BE2C (cell line): ENCODE results near the gene NUFIP1. TPM values are rescaled to one million over a fixed set of nuclear protein-coding genes. Genes with fewer than 3 reads are reported as not detected.
"Not testable (repeated sequence)": the region's sequence is repeated elsewhere in the genome, so short reads cannot be mapped to it uniquely, and the experiment has no call there.

ENCODE experiments used
- DNase-seq: peaks from one replicate; pipeline ENCODE4 v3.0.0-alpha.2; 2020
- H3K27me3 ChIP-seq: fragments of 250-450 bp; sonication (Bioruptor Pico); 2 replicates; pipeline ENCODE4 v1.5.1; 2020; ENCODE audit warnings: mild to moderate bottlenecking
- H3K36me3 ChIP-seq: fragments of 250-450 bp; sonication (Bioruptor Pico); 2 replicates; pipeline ENCODE4 v1.5.1; 2020; ENCODE audit warnings: mild to moderate bottlenecking
- H3K4me1 ChIP-seq: fragments of 250-450 bp; sonication (Bioruptor Pico); 2 replicates; pipeline ENCODE4 v1.5.1; 2020
- H3K4me3 ChIP-seq: 2 replicates; pipeline ENCODE4 v1.5.1; 2011; ENCODE audit warnings: low read depth, low read length
- H3K9me3 ChIP-seq: fragments of 250-450 bp; sonication (Bioruptor Pico); 2 replicates; pipeline ENCODE4 v1.5.1; 2020
- polyA plus RNA-seq: library from polyadenylated mRNA; unstranded; fragments of >200 nt; gene quantifications from one replicate; pipeline ENCODE4 v1.2.1, GENCODE V29; 2012; ENCODE audit warnings: low read depth, missing spikeins; ENCODE audit not compliant: insufficient read length, insufficient read depth
- TF ChIP-seq, protein P1 (sequence below): IDR thresholded peaks from 2 replicates; pipeline ENCODE4 v1.5.1; 2012; ENCODE audit warnings: mild to moderate bottlenecking, low read depth, low read length

The NUFIP1 gene
- polyA plus RNA-seq = 10.1 TPM

DNA sequence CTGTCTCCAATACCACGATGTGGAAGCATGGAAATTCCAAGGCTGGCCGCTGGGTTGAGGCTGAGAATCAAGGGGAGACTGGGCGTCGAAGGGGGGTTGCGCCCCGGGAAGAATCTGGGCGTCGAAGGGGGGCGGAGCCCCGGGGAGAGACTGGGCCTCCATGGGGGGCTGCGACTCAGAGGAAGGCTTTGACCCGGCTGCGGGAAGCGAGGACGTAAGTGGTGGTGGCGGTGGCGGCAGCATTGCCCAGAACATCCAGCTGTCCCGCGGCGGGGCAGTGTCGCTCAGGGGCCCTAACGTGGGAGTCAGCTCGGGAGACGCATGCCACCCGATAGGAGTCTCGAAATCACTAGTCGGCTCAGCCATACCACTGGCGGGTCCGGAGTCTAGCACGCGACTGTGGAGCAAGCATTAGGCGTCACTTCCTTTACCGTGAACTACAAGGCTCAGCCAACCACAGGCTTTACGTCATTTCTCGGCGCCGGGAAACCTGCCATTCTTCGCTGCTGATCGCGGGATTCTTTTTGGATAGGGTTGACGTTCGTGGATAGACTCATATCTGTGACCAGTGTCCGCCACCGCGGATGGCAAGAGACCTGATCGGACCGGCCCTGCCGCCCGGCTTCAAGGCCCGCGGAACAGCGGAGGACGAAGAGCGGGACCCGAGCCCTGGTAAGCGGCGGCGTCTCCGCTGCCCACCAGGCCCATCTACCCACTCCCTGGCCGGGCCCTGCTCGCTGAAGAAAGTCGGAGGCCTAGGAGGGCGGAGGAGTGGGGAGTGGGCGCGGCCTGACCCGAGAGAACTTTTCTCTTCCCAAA is at the start of gene NUFIP1, which contains the start of gene GPALPP1:
NUFIP1 (minus strand) TSS at position 401 of the 819 bp plus-strand sequence; CDS start at position 366, 35 bp downstream.
GPALPP1 (plus strand) TSS at position 468 of the 819 bp plus-strand sequence; CDS start at position 585, 117 bp downstream.
- no peaks in the 10 kb centered on the region for H3K9me3 ChIP-seq
- H3K36me3 ChIP-seq = peaks cover 11% of the 10 kb centered on the region
- peak; percentile 92 for DNase-seq
- H3K27me3 ChIP-seq = no peaks in the 10 kb centered on the region
- TF ChIP-seq, protein P1, sequence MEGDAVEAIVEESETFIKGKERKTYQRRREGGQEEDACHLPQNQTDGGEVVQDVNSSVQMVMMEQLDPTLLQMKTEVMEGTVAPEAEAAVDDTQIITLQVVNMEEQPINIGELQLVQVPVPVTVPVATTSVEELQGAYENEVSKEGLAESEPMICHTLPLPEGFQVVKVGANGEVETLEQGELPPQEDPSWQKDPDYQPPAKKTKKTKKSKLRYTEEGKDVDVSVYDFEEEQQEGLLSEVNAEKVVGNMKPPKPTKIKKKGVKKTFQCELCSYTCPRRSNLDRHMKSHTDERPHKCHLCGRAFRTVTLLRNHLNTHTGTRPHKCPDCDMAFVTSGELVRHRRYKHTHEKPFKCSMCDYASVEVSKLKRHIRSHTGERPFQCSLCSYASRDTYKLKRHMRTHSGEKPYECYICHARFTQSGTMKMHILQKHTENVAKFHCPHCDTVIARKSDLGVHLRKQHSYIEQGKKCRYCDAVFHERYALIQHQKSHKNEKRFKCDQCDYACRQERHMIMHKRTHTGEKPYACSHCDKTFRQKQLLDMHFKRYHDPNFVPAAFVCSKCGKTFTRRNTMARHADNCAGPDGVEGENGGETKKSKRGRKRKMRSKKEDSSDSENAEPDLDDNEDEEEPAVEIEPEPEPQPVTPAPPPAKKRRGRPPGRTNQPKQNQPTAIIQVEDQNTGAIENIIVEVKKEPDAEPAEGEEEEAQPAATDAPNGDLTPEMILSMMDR = no peak
- peak within 1 kb of the TSS; percentile 99 for H3K4me3 ChIP-seq
- H3K4me1 ChIP-seq = no peaks in the 10 kb centered on the region

- H3K4me1 ChIP-seq = no peaks in the 10 kb centered on the region
- H3K27me3 ChIP-seq = no peaks in the 10 kb centered on the region
- no peak for DNase-seq
- TF ChIP-seq, protein P1 = no peak
- no peaks in the 10 kb centered on the region for H3K9me3 ChIP-seq
- no peak overlapping the region for H3K4me3 ChIP-seq
- no peaks in the 10 kb centered on the region for H3K36me3 ChIP-seq
Observed at GRCh38 chr13:45036206-45036605, 46.9 kb upstream of the NUFIP1 start.

GRCh38 chr13:45034342-45034741 is 45.1 kb upstream of the NUFIP1 start:
- Histone ChIP-seq H3K4me1 (no peaks in the 10 kb centered on the region), H3K27me3 (no peaks in the 10 kb centered on the region), H3K36me3 (no peaks in the 10 kb centered on the region), H3K4me3 (no peak overlapping the region), H3K9me3 (no peaks in the 10 kb centered on the region)
- no peak for DNase-seq
- TF ChIP-seq, protein P1 = no peak

DNA sequence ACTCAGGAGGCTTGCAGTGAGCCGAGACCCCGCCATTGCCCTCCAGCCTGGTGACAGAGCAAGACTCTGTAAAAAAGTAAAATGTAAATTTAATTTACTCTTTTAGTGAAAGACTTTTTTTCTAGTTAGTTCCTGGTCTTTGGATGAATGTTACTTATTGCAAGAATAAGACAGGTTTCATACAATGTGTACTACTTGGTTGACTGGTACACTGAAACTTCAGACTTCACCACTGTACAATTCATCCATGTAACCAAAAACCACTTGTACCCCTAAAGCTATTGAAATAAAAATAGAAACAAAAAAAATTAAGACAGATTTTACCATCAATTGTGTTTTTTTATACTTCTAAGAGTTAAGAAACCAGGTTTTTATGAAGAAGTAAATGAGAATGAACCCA is 35.6 kb upstream of the NUFIP1 start:
- TF ChIP-seq, protein P1 = no peak
- no peak for DNase-seq
- no peaks in the 10 kb centered on the region for H3K9me3 ChIP-seq
- peaks cover 40% of the 10 kb centered on the region for H3K36me3 ChIP-seq
- H3K4me1 ChIP-seq = no peaks in the 10 kb centered on the region
- H3K27me3 ChIP-seq = no peaks in the 10 kb centered on the region
- H3K4me3 ChIP-seq = no peak overlapping the region

GRCh38 chr13:45021250-45021649 is 32.0 kb upstream of the NUFIP1 start:
- Histone ChIP-seq H3K4me3 (no peak overlapping the region), H3K27me3 (no peaks in the 10 kb centered on the region), H3K4me1 (no peaks in the 10 kb centered on the region), H3K9me3 (no peaks in the 10 kb centered on the region), H3K36me3 (peaks cover 44% of the 10 kb centered on the region)
- TF ChIP-seq, protein P1 = no peak
- no peak for DNase-seq

DNA sequence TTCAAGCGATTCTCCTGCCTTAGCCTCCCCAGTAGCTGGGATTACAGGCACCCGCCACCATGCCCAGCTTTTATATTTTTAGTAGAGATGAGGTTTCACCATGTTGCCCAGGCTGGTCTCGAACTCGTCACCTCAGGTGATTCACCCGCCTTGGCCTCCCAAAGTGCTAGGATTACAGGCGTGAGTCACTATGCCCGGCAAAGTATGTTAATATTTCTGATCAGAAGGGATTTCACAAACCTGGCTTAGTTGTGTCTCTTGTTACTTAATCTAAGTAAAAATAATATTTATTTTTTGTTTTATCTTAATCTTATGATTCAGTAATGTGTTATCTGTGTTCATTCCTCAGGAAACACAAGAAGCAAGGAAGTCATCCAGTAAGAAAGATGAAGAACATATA is 30.7 kb upstream of the NUFIP1 start:
- DNase-seq, H3K4me3 ChIP-seq, H3K27me3 ChIP-seq, H3K9me3 ChIP-seq, H3K4me1 ChIP-seq: not testable (repeated sequence)
- H3K36me3 ChIP-seq = peaks cover 53% of the 10 kb centered on the region
